Activated CD4-positive, alpha-beta T cell treated with anti-CD3 and anti-CD28 coated beads for 36 hours (primary cell): ENCODE results near the gene IPCEF1. TPM values are rescaled to one million over a fixed set of nuclear protein-coding genes. Genes with fewer than 3 reads are reported as not detected.
"Not testable (repeated sequence)": the region's sequence is repeated elsewhere in the genome, so short reads cannot be mapped to it uniquely, and the experiment has no call there.

Experiments
- ATAC-seq: fragments of 200-7000 bp; cut with Tn5 transposase; one replicate; pipeline ENCODE4 v1.10.0; 2021; ENCODE audit warnings: mild to moderate bottlenecking, moderate library complexity
- CTCF ChIA-PET: fragments of 350-600 bp; sonication (Branson Sonifier 250); formaldehyde crosslinking; loops from one replicate; lab custom pipeline; 2021; ENCODE audit warnings: antibody characterized with exemption; lab: Charles Lee
- POLR2A ChIA-PET: fragments of 350-600 bp; sonication (Branson Sonifier 250); formaldehyde crosslinking; loops from one replicate; lab custom pipeline; 2021; ENCODE audit warnings: antibody characterized with exemption, inconsistent platforms; lab: Charles Lee
- DNase-seq: peaks from one replicate; pipeline ENCODE4 v3.0.0-alpha.2; 2020
- H3K27ac Mint-ChIP-seq: one replicate; pipeline ENCODE4 v1.8.0; 2021; ENCODE audit warnings: mixed read lengths
- H3K27me3 Mint-ChIP-seq: one replicate; pipeline ENCODE4 v1.8.0; 2021; ENCODE audit warnings: mixed read lengths
- H3K36me3 Mint-ChIP-seq: one replicate; pipeline ENCODE4 v1.8.0; 2021; ENCODE audit warnings: low read depth, mixed read lengths
- H3K4me1 Mint-ChIP-seq: one replicate; pipeline ENCODE4 v1.8.0; 2021; ENCODE audit warnings: mixed read lengths
- H3K4me3 Mint-ChIP-seq: one replicate; pipeline ENCODE4 v1.8.0; 2021; ENCODE audit warnings: mild to moderate bottlenecking, moderate library complexity, mixed read lengths
- H3K9me3 Mint-ChIP-seq: one replicate; pipeline ENCODE4 v1.8.0; 2021; ENCODE audit warnings: low read depth, mixed read lengths
- intact Hi-C, 2 experiments: fragments of 100-400 bp; cut with DNase I in 1 of 2; cut with micrococcal nuclease in 1 of 2; formaldehyde crosslinking; loops; one replicate each; pipeline versions ENCODE4 v1.14.2 to v1.15.1; 2022 to 2024; cut with DNase I, micrococcal nuclease
- total RNA-seq, 2 experiments: library from RNA; stranded (reverse); gene quantifications; one replicate each; pipeline ENCODE4 v1.2.3, GENCODE V29; 2021

The IPCEF1 gene
- total RNA-seq, 2 experiments from 2014 or later, result 10.9 to 11.6 TPM

GRCh38 chr6:154306696-154307095 lies 49.9 kb downstream of the IPCEF1 start:
- ATAC-seq (no peak), DNase-seq (no peak)
- peaks cover 9% of the 10 kb centered on the region for H3K4me1 Mint-ChIP-seq
- H3K4me3 Mint-ChIP-seq, result no peak overlapping the region
- peaks cover 4% of the 10 kb centered on the region for H3K9me3 Mint-ChIP-seq
- ChIA-PET POLR2A (no interaction called here), CTCF (no interaction called here)
- H3K27ac Mint-ChIP-seq, result no peak overlapping the region
- H3K27me3 Mint-ChIP-seq, result peaks cover 9% of the 10 kb centered on the region
- intact Hi-C loops, result no loop called here
- peaks cover 2% of the 10 kb centered on the region for H3K36me3 Mint-ChIP-seq

DNA sequence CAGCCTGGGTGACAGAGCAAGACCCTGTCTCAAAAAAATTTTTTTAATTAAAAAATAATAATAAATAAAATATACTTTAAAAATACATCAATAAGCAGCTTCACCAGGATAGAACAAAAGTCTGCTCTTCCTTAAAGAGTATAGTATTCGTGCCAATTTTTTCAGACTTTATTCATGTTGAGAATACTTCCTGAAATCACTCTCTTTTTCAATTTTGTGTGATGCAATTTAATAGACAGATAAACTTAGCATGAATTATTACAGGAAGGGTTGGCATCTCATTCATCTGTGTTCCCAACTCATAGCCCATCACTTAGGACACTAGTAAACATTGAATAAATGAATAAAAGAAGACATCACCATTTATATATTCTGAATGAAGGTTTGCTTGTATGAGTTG lies 52.4 kb downstream of the IPCEF1 start:
- peaks cover 6% of the 10 kb centered on the region for H3K27me3 Mint-ChIP-seq
- no peak overlapping the region for H3K4me3 Mint-ChIP-seq
- ATAC-seq (no peak), DNase-seq (no peak)
- no peaks in the 10 kb centered on the region for H3K36me3 Mint-ChIP-seq
- H3K9me3 Mint-ChIP-seq, result peaks cover 1% of the 10 kb centered on the region
- POLR2A ChIA-PET, result no interaction called here
- H3K27ac Mint-ChIP-seq, result no peak overlapping the region
- CTCF ChIA-PET, result no interaction called here
- H3K4me1 Mint-ChIP-seq, result peaks cover 9% of the 10 kb centered on the region
- intact Hi-C loops, result loop anchor here in 1 of 2 experiments (5.0 kb wide), 1 partner anchor 48 kb away; no protein-coding TSS in a partner anchor

- H3K27ac Mint-ChIP-seq, DNase-seq, H3K36me3 Mint-ChIP-seq, H3K9me3 Mint-ChIP-seq, POLR2A ChIA-PET, ATAC-seq, CTCF ChIA-PET, H3K27me3 Mint-ChIP-seq, H3K4me1 Mint-ChIP-seq, H3K4me3 Mint-ChIP-seq: not testable (repeated sequence)
- intact Hi-C loops, result loop anchor here (2.0 to 5.0 kb wide), 2 partner anchors 49 kb away; no protein-coding TSS in a partner anchor
Measured at GRCh38 chr6:154303642-154304041, 53.0 kb downstream of the IPCEF1 start.

DNA sequence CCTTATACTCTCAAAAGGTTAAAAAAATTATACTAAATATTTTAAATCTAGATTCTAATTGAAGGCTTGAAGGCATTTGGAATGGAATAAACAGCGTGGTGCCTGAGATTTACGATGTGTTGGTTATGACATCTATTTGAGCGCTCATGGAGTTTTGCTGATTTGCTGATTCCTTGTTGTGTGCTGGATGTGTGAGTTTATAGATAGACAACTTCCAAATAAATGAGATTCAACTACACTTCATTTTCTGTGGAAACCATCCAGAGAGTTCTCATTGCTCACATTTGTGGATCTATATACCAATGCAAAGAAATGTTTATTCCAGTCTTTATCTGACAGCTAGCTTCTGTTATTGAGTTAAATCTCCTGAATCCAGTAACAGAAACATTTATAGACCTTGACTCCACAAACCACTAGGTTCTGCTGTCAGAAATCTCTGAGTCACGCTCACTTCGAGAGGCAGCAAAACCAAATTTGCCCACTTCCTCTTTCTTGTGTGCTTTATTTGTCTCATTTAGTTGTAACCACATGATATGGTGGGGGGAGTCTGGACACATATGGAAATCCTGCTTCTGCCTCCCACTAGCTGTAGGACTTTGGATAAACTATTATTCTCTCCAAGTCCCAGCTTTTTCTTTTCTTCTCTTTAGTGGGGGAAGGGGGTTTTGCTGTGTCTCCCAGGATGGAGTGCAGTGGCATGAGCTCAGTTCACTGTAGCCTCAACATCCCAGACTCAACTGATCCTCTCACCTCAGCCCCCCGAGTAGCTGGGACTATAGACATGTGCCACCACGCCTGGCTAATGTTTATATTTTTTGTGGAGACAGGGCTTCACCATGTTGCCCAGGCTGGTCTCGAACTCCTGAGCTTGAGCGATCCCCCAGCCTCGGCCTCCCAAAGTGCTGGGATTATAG lies 54.5 kb downstream of the IPCEF1 start:
- ChIA-PET CTCF (interaction anchor here (0.5 to 1.2 kb wide), 4 partner anchors 26 to 148 kb away, joined by 3 to 5 read pairs (median 4); no protein-coding TSS in a partner anchor), POLR2A (interaction anchor here (0.6 kb wide), 1 partner anchor 28 kb away, joined by 5 read pairs; no protein-coding TSS in a partner anchor)
- peak; percentile 91 for ATAC-seq
- Mint-ChIP-seq H3K4me3 (no peak overlapping the region), H3K27ac (no peak overlapping the region), H3K27me3 (peaks cover 8% of the 10 kb centered on the region), H3K4me1 (peaks cover 13% of the 10 kb centered on the region), H3K36me3 (no peaks in the 10 kb centered on the region), H3K9me3 (no peaks in the 10 kb centered on the region)
- peak; percentile 47 for DNase-seq
- intact Hi-C loops, result loop anchor here (2.0 to 5.0 kb wide), 2 partner anchors 50 to 51 kb away; no protein-coding TSS in a partner anchor

DNA sequence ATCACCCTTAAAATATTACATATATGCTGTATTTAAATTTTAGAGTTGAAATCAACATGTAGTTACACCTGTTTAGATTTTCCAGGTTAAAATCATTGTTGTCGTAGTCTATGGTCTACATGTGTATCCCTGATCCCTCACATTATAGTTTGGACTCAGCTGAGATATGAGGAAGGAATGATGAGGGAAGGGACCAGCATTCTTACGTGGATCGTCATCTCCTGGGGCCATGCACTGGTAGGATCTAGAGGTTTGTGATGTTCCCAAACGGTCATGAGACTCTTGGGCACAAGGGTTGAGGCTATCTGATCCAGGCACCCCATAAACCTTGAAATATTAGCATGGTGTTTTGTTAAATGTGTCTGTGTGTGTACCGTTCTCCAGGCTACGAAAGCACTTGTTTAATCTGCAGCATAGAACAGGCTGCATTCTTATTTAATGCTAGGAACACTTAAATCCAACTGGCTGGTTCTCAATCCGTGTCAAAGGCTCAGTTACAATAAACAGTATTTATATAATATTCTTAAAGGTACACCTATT lies 55.4 kb downstream of the IPCEF1 start:
- ATAC-seq (no peak), DNase-seq (no peak)
- Mint-ChIP-seq H3K4me1 (peaks cover 13% of the 10 kb centered on the region), H3K4me3 (no peak overlapping the region), H3K36me3 (no peaks in the 10 kb centered on the region), H3K27ac (no peak overlapping the region), H3K9me3 (no peaks in the 10 kb centered on the region), H3K27me3 (peaks cover 8% of the 10 kb centered on the region)
- ChIA-PET CTCF (interaction anchor here (0.8 to 1.1 kb wide), 2 partner anchors 13 to 146 kb away, joined by 3 read pairs; no protein-coding TSS in a partner anchor), POLR2A (no interaction called here)
- intact Hi-C loops, result loop anchor here in 1 of 2 experiments (5.0 kb wide), 1 partner anchor 51 kb away; no protein-coding TSS in a partner anchor

GRCh38 chr6:154298297-154298696 lies 58.3 kb downstream of the IPCEF1 start:
- Mint-ChIP-seq H3K4me3 (no peak overlapping the region), H3K27ac (no peak overlapping the region), H3K27me3 (peaks cover 11% of the 10 kb centered on the region), H3K9me3 (no peaks in the 10 kb centered on the region), H3K4me1 (peaks cover 13% of the 10 kb centered on the region), H3K36me3 (no peaks in the 10 kb centered on the region)
- ChIA-PET POLR2A (no interaction called here), CTCF (interaction anchor here (1.5 to 1.8 kb wide), 2 partner anchors 9 to 20 kb away, joined by 4 to 7 read pairs; no protein-coding TSS in a partner anchor)
- ATAC-seq, result peak; percentile 41
- intact Hi-C loops, result no loop called here
- DNase-seq, result no peak

GRCh38 chr6:154297721-154298120 lies 58.9 kb downstream of the IPCEF1 start:
- no peaks in the 10 kb centered on the region for H3K36me3 Mint-ChIP-seq
- no peak for ATAC-seq
- CTCF ChIA-PET, result interaction anchor here (1.0 to 1.8 kb wide), 3 partner anchors 9 to 20 kb away, joined by 3 to 7 read pairs (median 4); no protein-coding TSS in a partner anchor

GRCh38 chr6:154297210-154297609 lies 59.4 kb downstream of the IPCEF1 start:
- intact Hi-C loops, result no loop called here
- Mint-ChIP-seq H3K36me3 (no peaks in the 10 kb centered on the region), H3K27me3 (peaks cover 11% of the 10 kb centered on the region), H3K27ac (no peak overlapping the region), H3K4me1 (peaks cover 9% of the 10 kb centered on the region), H3K9me3 (no peaks in the 10 kb centered on the region), H3K4me3 (no peak overlapping the region)
- DNase-seq (no peak), ATAC-seq (no peak)
- ChIA-PET CTCF (interaction anchor here (1.0 to 1.8 kb wide), 3 partner anchors 8 to 19 kb away, joined by 3 to 7 read pairs (median 4); no protein-coding TSS in a partner anchor), POLR2A (no interaction called here)

More at GRCh38 chr6:154297721-154298120, 58.9 kb downstream of the IPCEF1 start:
- no peak overlapping the region for H3K27ac Mint-ChIP-seq
- H3K9me3 Mint-ChIP-seq, result no peaks in the 10 kb centered on the region
- POLR2A ChIA-PET, result no interaction called here
- peaks cover 11% of the 10 kb centered on the region for H3K4me1 Mint-ChIP-seq
- H3K4me3 Mint-ChIP-seq, result no peak overlapping the region
- no peak for DNase-seq
- intact Hi-C loops, result no loop called here
- peaks cover 11% of the 10 kb centered on the region for H3K27me3 Mint-ChIP-seq

GRCh38 chr6:154295733-154296132 lies 60.9 kb downstream of the IPCEF1 start:
- no peak for ATAC-seq
- POLR2A ChIA-PET, result no interaction called here
- Mint-ChIP-seq H3K4me3 (no peak overlapping the region), H3K4me1 (peaks cover 4% of the 10 kb centered on the region), H3K9me3 (no peaks in the 10 kb centered on the region), H3K27ac (no peak overlapping the region), H3K27me3 (peaks cover 9% of the 10 kb centered on the region), H3K36me3 (no peaks in the 10 kb centered on the region)
- intact Hi-C loops, result no loop called here
- no peak for DNase-seq
- CTCF ChIA-PET, result interaction anchor here (0.6 kb wide), 1 partner anchor 130 kb away, joined by 3 read pairs; no protein-coding TSS in a partner anchor

GRCh38 chr6:154292855-154293519 lies 63.6 kb downstream of the IPCEF1 start:
- DNase-seq, result no peak
- ChIA-PET CTCF (interaction anchor here (0.8 to 1.1 kb wide), 2 partner anchors 15 to 134 kb away, joined by 4 to 5 read pairs; no protein-coding TSS in a partner anchor), POLR2A (interaction anchor here (0.7 kb wide), 1 partner anchor 246 kb away, joined by 5 read pairs; no protein-coding TSS in a partner anchor)
- Mint-ChIP-seq H3K36me3 (no peaks in the 10 kb centered on the region), H3K9me3 (no peaks in the 10 kb centered on the region), H3K27me3 (peaks cover 5% of the 10 kb centered on the region), H3K4me3 (no peak overlapping the region), H3K4me1 (no peaks in the 10 kb centered on the region), H3K27ac (no peak overlapping the region)
- intact Hi-C loops, result no loop called here
- no peak for ATAC-seq

DNA sequence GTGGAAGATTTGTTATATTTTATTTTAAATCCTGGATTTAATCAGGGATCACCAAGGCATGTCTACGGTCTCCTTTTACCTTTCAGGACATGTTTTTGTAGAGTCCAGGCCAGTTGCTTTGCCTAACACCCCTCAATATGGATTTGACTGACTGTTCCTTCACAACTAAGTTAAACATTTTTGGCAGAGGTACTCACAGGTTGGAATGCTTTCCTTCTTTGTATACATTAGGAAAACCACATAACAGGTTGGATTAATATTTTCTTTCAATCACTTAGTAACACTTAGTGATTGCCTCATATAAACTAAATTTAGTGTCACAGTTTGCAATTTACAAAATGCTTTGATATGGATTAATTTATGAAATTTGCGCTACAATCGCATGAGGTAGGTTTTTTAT lies 64.5 kb downstream of the IPCEF1 start:
- ChIA-PET POLR2A (no interaction called here), CTCF (interaction anchor here (1.1 kb wide), 1 partner anchor 133 kb away, joined by 5 read pairs; no protein-coding TSS in a partner anchor)
- Mint-ChIP-seq H3K4me3 (no peak overlapping the region), H3K4me1 (no peaks in the 10 kb centered on the region), H3K9me3 (no peaks in the 10 kb centered on the region), H3K27ac (no peak overlapping the region), H3K27me3 (peaks cover 3% of the 10 kb centered on the region), H3K36me3 (no peaks in the 10 kb centered on the region)
- intact Hi-C loops, result no loop called here
- ATAC-seq (no peak), DNase-seq (no peak)
